IPS-18a (cell line): ENCODE data around the gene EIF4EBP3.

ENCODE experiments used
- H3K27ac ChIP-seq: one replicate; pipeline ENCODE4 v1.5.1; 2013; ENCODE audit warnings: low read length
- H3K27me3 ChIP-seq: one replicate; pipeline ENCODE4 v1.6.1; 2013; ENCODE audit warnings: mild to moderate bottlenecking, low read length; ENCODE audit not compliant: control insufficient read depth, insufficient read depth
- H3K36me3 ChIP-seq: one replicate; pipeline ENCODE4 v1.6.1; 2013; ENCODE audit warnings: low read depth, low read length; ENCODE audit not compliant: control insufficient read depth
- H3K4me1 ChIP-seq: one replicate; pipeline ENCODE4 v1.6.1; 2013; ENCODE audit warnings: low read depth, low read length; ENCODE audit not compliant: control insufficient read depth
- H3K4me3 ChIP-seq: one replicate; pipeline ENCODE4 v1.5.1; 2013; ENCODE audit warnings: low read length
- H3K9ac ChIP-seq: one replicate; pipeline ENCODE4 v1.6.1; 2013; ENCODE audit warnings: mild to moderate bottlenecking, low read length, moderate library complexity
- H3K9me3 ChIP-seq: one replicate; pipeline ENCODE4 v1.6.1; 2013; ENCODE audit warnings: low read depth, low read length; ENCODE audit not compliant: control insufficient read depth

Gene EIF4EBP3

DNA sequence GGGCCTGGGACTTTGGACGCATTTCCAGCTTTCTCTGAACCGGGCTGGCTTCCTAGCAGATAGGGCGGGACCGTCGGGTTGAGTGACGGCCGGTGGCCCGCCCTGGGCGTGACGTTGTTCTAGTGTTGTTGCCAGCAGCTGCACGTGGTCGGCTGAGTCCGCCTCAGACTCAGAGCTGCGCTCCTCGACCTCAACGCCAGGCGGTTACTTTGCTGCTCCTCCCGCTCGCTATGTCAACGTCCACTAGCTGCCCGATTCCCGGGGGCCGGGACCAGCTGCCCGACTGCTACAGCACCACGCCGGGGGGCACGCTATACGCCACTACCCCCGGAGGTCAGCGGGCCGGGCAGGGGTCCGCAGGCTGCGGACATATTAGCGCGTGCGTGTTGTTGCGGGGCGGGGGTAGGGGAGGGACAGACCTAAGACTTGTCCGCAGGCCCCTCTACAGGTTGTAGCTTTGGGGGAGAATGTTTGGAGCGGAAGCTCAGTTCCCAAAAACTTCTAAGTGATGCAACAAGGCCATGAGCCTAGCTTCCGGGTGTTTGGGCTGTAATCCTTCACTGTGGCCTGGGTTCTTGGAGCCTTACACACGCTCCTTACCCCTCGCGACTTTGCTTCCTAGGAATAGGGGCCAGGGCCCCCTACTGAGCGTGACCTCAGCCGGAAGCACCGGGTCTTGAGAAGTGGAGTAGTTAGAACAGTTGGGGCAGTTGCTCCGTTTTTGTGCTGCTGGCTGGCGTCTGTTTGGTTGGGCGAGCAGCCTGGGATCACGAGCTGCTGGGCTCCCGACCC, at the start of gene EIF4EBP3:
Gene EIF4EBP3 (plus strand): TSS at position 155 of the 792 bp plus-strand sequence. CDS start 76 bp downstream, at position 231.
- Histone ChIP-seq H3K4me1 (peaks cover 9% of the 10 kb centered on the region), H3K9ac (peak within 1 kb of the TSS; percentile 68), H3K27me3 (no peaks in the 10 kb centered on the region), H3K36me3 (peaks cover 33% of the 10 kb centered on the region), H3K9me3 (no peaks in the 10 kb centered on the region), H3K27ac (peak within 1 kb of the TSS; percentile 56), H3K4me3 (peak within 1 kb of the TSS; percentile 63)

DNA sequence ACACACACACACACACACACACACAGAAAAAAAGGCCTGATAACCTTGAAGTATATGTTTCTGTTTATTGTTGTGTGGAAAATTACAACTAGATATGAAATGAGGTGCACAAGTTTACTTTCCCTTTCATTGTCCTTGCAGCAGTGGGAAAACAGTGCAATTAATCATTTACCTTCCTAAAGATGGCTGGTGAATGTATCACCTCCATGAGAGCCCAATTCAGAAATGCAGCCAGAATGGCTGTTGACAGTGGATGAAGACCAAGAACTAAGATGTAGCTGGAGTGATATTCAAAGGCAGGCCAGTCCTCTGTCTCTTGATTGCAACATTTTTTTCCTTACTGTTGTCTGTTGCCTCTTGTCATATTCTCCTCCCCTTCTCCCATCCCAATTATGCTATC, 49.6 kb upstream of the EIF4EBP3 start:
- no peak overlapping the region for H3K9ac ChIP-seq
- peaks cover 23% of the 10 kb centered on the region for H3K36me3 ChIP-seq
- no peaks in the 10 kb centered on the region for H3K9me3 ChIP-seq
- no peaks in the 10 kb centered on the region for H3K4me1 ChIP-seq
- no peak overlapping the region for H3K4me3 ChIP-seq
- H3K27ac ChIP-seq: no peak overlapping the region
- no peaks in the 10 kb centered on the region for H3K27me3 ChIP-seq

DNA sequence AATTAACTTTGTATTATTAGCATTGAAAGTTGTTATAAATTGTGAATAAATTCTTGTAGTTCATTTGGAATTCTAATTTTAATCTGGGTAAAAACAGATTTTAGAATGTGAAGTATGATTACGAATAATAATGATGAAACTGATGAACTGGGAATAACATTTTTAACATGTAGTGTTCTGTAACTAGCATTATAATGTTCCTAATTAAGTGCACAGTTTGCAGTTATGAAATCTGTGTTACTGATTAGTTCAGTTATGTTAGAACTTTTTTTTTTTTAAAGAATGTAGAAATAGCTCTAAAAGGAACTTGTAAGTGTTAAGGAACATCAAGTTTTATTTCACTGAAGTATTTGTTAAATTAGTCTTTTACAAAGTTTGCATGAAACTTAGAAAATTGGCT, 48.9 kb upstream of the EIF4EBP3 start:
- H3K27ac ChIP-seq: no peak overlapping the region
- no peaks in the 10 kb centered on the region for H3K4me1 ChIP-seq
- H3K4me3 ChIP-seq: no peak overlapping the region
- no peaks in the 10 kb centered on the region for H3K27me3 ChIP-seq
- no peaks in the 10 kb centered on the region for H3K9me3 ChIP-seq
- no peak overlapping the region for H3K9ac ChIP-seq
- H3K36me3 ChIP-seq: peaks cover 20% of the 10 kb centered on the region

DNA sequence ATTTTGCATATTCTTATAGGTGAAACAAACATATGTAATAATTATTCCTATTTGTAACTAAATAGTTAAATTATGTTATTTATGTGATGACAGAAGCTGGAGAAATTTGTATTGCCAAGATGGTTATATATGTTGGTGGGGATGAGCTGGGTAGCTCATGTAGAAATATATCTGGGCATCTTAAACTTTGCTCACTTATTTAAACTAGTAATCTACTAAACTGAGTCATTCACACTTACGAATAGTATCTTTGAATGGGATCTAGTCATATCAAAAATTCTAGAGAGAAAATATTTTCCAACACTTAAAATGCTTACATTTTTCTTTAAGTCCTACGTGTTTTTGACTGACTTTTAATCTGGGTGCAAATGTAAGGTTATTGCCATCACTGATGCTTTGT, 44.6 kb upstream of the EIF4EBP3 start:
- H3K27ac ChIP-seq: no peak overlapping the region
- H3K27me3 ChIP-seq: no peaks in the 10 kb centered on the region
- no peak overlapping the region for H3K4me3 ChIP-seq
- no peaks in the 10 kb centered on the region for H3K9me3 ChIP-seq
- no peaks in the 10 kb centered on the region for H3K4me1 ChIP-seq
- peaks cover 36% of the 10 kb centered on the region for H3K36me3 ChIP-seq
- H3K9ac ChIP-seq: no peak overlapping the region

DNA sequence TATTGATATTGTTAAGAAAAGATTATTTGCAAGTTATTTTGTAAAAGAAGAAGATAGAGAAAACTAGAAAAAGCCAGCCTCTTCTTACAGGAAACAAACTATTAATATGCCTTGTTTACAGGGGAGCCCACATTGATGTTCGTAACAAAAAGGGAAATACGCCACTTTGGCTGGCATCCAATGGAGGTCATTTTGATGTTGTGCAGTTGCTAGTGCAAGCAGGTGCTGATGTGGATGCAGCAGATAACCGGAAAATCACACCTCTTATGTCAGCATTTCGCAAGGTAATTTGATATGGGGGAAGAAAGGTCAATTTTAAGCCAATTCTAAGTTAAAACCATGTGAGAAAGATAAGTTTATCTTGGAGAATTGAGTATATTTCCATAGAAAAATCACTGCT, 37.6 kb upstream of the EIF4EBP3 start:
- no peak overlapping the region for H3K9ac ChIP-seq
- H3K36me3 ChIP-seq: peaks cover 84% of the 10 kb centered on the region
- no peaks in the 10 kb centered on the region for H3K9me3 ChIP-seq
- no peaks in the 10 kb centered on the region for H3K4me1 ChIP-seq
- no peak overlapping the region for H3K4me3 ChIP-seq
- H3K27ac ChIP-seq: no peak overlapping the region
- H3K27me3 ChIP-seq: no peaks in the 10 kb centered on the region

DNA sequence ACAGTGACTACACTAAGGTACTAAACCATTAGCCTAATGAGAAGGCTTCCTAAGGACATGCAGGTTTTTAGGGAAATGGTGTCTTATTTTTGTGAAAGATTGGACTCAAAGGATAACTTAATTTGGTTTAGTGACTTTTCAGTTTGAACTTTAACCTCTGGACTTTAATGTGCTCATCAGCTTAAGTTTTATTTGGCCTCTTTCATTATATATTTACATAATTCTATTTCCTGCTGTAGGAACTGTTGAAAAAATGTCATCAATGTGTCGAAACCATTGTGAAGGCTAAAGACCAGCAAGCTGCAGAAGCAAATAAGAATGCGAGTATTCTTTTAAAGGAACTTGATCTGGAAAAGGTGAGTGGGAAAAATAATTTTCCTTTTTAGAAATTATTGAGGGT, 34.3 kb upstream of the EIF4EBP3 start:
- peaks cover 60% of the 10 kb centered on the region for H3K36me3 ChIP-seq
- H3K27ac ChIP-seq: no peak overlapping the region
- no peak overlapping the region for H3K4me3 ChIP-seq
- no peaks in the 10 kb centered on the region for H3K9me3 ChIP-seq
- no peaks in the 10 kb centered on the region for H3K27me3 ChIP-seq
- H3K4me1 ChIP-seq: no peaks in the 10 kb centered on the region
- no peak overlapping the region for H3K9ac ChIP-seq

DNA sequence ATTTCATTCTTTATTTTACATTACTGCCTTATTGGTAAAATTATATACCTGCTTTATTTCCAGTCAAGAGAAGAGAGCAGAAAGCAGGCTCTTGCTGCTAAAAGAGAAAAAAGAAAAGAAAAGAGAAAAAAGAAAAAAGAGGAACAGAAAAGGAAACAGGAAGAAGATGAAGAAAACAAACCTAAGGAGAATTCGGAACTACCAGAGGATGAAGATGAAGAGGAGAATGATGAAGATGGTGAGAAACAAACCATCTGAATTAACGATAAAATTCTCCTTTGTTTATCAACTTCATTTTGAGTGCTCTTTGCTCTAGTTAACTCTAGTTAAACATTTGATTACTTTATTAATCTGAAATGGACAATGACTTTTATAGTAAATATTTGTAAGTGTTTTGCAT, 23.5 kb upstream of the EIF4EBP3 start:
- peaks cover 46% of the 10 kb centered on the region for H3K36me3 ChIP-seq

DNA sequence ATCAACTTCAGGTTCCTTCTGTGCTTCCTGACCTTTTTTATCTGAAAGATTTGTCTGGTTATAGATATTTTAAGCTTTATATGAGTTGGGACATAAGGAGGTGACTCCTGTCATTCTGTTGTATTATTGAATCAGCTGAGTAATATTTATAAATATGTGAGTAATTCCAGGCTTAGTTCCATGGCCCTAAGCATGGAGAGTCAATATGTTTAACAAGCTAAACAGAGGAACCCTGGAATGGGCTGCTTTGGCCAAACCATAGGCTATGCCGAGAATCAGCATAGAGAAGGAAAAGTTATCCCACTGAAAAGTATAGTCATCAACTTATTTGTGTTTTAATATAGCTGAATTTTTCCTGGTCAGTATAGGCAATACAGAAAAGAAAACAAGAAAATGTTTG, 7.2 kb upstream of the EIF4EBP3 start:
- Histone ChIP-seq H3K4me3 (no peak overlapping the region), H3K9ac (no peak overlapping the region), H3K9me3 (no peaks in the 10 kb centered on the region), H3K36me3 (peaks cover 59% of the 10 kb centered on the region), H3K4me1 (no peaks in the 10 kb centered on the region), H3K27me3 (no peaks in the 10 kb centered on the region), H3K27ac (no peak overlapping the region)

More for the DNA sequence above, 23.5 kb upstream of the EIF4EBP3 start:
- H3K4me1 ChIP-seq: no peaks in the 10 kb centered on the region
- no peaks in the 10 kb centered on the region for H3K27me3 ChIP-seq
- H3K4me3 ChIP-seq: no peak overlapping the region
- no peak overlapping the region for H3K9ac ChIP-seq
- H3K27ac ChIP-seq: no peak overlapping the region
- no peaks in the 10 kb centered on the region for H3K9me3 ChIP-seq

DNA sequence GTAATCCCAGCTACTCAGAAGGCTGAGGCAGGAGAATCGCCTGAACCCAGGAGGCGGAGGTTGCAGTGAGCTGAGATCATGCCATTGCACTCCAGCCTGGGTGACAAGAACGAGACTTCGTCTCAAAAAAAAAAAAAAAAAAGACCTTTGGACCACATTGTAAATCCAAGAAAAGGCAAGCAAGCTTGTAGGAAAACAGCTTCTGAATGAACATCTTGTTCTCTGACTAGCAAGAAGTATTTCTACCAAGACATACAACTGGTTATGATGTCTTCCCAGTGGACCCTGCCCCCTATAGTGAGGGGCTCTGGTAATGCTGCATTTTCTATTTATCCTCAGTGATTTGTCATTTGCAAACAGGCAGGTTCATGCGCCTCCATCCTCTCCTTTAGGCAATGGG, 4.5 kb upstream of the EIF4EBP3 start:
- Histone ChIP-seq H3K27ac (no peak overlapping the region), H3K36me3 (peaks cover 42% of the 10 kb centered on the region), H3K4me1 (peaks cover under 1% of the 10 kb centered on the region), H3K9me3 (no peaks in the 10 kb centered on the region), H3K4me3 (no peak overlapping the region), H3K9ac (no peak overlapping the region), H3K27me3 (no peaks in the 10 kb centered on the region)

DNA sequence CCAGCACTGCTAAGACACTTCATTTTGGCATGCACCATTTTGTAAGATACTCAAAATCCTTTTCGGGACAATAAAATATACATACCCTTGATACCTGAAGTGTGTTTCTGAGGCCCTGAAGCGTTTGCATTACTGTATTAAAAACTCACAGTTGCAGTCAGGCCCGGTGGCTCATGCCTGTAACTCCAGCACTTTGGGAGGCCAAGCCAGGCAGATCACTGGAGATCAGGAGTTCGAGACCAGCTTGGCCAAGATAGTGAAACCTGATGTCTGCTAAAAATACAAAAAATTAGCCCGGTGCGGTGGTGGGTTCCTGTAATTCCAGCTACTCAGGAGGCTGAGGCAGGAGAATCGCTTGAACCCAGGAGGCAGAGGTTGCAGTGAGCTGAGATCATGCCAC, 2.5 kb upstream of the EIF4EBP3 start:
- H3K4me3 ChIP-seq: no peak overlapping the region
- peaks cover 9% of the 10 kb centered on the region for H3K4me1 ChIP-seq

DNA sequence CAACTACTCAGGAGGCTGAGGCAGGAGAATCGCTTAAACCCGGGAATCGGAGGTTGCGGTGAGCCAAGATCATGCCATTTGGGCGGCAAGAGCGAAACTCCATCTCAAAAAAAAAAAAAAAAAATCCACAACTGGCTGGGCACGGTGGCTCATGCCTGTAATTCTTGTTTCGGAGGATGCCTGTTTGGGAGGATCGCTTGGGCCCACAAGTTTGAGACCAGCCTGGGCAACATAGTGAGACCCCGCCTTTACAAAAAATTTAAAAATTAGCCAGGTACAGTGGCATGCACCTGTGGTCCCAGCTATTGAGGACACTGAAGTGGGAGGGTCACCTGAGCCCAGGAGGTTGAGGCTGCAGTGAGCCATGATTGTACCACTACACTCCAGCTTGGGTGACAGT, 1.9 kb upstream of the EIF4EBP3 start:
- Histone ChIP-seq H3K4me3 (no peak overlapping the region), H3K36me3 (peaks cover 34% of the 10 kb centered on the region), H3K9ac (no peak overlapping the region), H3K27me3 (no peaks in the 10 kb centered on the region), H3K4me1 (peaks cover 9% of the 10 kb centered on the region), H3K9me3 (no peaks in the 10 kb centered on the region), H3K27ac (no peak overlapping the region)

More for the DNA sequence above, 2.5 kb upstream of the EIF4EBP3 start:
- H3K9ac ChIP-seq: no peak overlapping the region
- no peak overlapping the region for H3K27ac ChIP-seq
- no peaks in the 10 kb centered on the region for H3K27me3 ChIP-seq
- peaks cover 34% of the 10 kb centered on the region for H3K36me3 ChIP-seq
- no peaks in the 10 kb centered on the region for H3K9me3 ChIP-seq

DNA sequence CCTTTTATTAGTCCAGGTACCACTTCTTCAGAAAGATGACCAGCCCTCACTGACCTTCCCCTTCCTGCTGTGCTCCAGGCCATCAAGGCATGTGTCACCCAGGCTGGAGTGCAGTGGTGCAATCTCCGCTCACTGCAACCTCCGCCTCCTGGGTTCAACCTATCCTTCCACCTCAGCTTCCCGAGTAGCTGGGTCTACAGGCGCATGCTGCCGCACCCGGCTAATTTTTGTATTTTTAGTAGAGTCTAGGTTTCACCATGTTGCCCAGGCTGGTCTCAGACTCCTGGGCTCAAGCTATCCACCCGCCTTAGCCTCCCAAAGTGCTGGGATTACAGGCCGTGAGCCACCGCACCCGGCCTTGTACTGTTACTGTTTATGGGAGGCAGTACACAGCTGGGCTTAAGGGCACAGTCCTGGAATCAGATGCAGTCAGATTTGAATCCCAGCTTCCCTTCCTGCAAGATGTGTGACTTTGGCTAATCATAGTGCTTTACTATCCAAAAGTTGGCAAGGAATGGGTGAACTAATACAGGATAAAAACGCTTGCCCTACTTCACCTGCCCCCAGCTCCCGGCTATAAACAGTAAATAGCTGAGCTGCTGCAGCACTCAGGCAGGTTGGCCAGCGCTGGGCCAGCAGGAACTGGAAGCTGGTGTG, 483 bp upstream of the EIF4EBP3 start:
- Histone ChIP-seq H3K36me3 (peaks cover 34% of the 10 kb centered on the region), H3K4me3 (peak overlapping the region; percentile 32), H3K4me1 (peaks cover 9% of the 10 kb centered on the region), H3K9ac (peak overlapping the region; percentile 3), H3K27ac (no peak overlapping the region), H3K27me3 (no peaks in the 10 kb centered on the region), H3K9me3 (no peaks in the 10 kb centered on the region)
